ENCODE results near the gene STK26.
"Not testable (repeated sequence)": the region's sequence is repeated elsewhere in the genome, so short reads cannot be mapped to it uniquely, and the experiment has no call there.

Gene STK26

GRCh38 chrX:132022967-132023895 lies at the start of gene STK26:
STK26 (plus strand) TSS chrX:132023302; CDS start chrX:132023618, 316 bp downstream.
- peak; percentile 80 for DNase-seq

GRCh38 chrX:131975851-131976250 lies 47.3 kb upstream of the STK26 start:
- DNase-seq, result no peak

GRCh38 chrX:131977619-131978018 lies 45.5 kb upstream of the STK26 start:
- no peak for DNase-seq

GRCh38 chrX:131979116-131979515 lies 44.0 kb upstream of the STK26 start:
- no peak for DNase-seq

DNA sequence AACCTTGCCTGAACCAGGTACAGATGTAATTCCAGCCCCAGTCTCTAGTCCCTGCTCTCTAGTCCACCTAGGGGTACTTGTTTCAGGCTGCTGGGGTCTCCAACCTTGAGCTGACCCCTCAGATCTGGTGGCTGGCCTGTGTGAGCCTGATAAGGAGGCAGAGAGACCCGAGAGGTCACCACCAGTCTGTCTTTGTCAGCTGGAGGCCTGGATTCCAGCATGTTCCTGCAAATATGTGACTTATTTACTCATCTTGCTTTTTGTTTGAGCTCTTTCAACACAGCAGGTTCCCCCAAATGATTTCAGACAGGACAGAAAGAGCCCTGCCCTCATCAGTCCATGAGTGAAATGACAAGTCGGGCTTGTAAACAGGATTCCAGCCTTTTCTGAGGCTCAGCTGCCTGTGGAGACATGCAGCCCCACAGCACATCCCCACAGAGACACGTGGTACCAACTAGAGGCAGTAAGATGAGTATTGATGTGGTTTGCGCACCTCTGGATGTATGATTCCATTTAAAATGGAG lies 37.5 kb upstream of the STK26 start:
- no peak for DNase-seq

DNA sequence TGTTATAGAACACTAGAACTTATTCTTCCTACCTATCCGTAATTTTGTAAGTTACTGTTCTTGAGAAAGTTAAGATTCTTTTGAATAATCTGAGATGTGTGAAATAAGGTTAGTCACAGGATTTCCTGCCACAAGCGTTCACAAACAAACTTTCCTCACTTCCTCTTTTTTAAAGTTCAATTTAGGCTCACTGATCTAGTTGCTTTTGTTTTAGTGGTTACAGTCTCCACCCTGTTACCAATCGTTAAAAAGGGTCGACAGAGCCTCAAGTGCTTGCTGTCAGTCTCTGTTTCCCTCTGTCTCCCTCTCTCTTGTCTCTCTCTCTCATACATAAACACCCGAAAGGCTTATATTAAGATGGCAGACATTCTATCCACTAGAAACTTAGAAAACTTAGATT lies 35.9 kb upstream of the STK26 start:
- DNase-seq, result no peak

DNA sequence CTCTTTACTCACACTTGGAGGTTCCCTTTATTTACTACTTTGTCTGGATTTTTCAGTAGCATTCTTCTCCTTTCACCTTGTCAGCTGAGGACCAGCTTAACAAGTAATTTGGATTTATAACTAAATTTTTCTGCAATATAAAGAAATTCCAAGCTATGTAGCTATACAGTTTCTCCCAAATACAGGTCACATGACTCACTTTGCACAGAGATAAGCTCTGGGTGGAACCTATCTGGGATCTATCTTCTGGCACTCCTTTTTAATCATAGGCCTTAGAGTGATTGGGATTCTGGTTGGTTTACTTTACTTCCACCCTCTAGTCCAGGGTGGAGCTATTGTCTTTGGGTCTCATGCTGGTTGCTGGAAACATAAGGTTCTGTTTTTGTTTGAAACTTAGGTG lies 34.9 kb upstream of the STK26 start:
- no peak for DNase-seq

- DNase-seq, result no peak
Observed at GRCh38 chrX:132001127-132001526, 22.0 kb upstream of the STK26 start.

DNA sequence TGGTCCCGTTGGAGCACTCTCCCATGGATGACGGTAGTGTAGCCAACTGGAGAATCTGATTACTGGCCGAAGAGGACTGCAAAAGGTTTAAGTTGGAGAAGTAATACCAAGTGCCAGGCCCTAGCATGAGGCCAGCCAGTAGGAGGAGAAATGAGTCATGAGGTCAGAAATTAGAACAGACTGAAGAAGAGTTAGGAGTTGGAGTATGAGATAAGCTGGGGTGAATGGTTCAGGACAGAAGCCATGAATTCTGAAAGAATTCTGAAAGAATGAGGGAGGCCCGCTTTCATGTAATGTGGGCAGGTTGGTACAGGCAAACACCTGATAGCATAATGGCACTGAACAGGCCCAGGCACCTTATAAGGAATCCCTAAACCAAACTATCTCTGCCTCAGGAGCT lies 18.4 kb upstream of the STK26 start:
- no peak for DNase-seq

GRCh38 chrX:132009350-132009749 lies 13.8 kb upstream of the STK26 start:
- DNase-seq, result no peak

GRCh38 chrX:132010213-132010612 lies 12.9 kb upstream of the STK26 start:
- DNase-seq, result not testable (repeated sequence)

DNA sequence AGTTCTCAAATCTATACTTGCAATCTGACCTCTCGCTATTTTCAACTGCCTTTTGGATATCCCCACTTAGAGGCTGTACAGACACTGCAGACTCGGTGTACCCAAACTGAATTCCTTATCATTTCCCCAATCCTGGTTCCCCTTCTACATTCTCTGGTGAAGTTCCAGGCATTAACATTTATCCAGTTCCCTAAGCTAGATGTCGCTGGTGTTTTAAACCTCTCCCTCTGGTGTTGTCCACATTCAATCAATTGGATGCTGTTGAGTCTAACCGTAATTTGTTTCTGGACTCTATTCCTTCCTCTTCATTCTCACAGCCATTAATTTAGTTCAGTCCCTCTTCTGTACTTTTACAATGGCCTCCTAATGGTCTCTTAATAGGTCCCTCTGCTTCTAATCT lies 7.2 kb upstream of the STK26 start:
- no peak for DNase-seq

DNA sequence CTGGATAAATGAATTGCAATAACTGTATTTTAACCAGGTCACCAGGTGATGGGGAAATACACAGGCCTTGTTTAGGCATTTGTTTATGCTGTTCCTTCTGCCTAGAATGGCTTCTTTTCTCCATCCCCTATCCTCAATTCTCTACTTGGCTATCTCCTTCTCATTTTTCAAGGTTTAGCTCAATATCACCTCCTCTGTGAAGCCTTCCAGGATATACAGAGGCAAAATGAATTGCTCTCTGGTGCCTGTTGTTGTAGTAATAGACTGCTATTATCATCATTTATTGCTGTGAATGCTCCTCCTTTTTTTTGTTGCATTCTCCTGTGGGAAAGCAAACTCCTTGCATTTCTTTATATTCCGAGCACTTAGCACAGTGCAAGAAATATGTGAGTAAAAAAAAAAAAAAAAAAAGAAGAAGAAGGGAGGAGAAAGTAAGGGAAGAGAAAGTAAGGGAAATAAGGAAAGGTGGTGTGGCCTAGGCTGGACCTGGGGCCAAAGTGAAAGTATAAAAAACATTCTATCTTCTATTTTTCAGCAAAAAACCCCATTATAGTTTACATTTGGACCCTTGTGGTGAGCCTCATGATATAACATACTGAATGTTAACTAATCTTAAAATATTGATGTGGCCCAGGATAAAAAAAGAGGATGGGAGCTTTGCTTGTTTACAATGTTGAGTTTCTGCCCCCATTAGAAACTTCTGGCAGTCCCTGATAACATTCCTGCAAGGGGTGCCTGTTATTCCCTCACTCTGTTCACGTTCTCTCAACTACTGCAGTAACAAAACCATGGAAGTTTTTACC lies 6.3 kb upstream of the STK26 start:
- DNase-seq, result no peak

- no peak for DNase-seq
Observed at GRCh38 chrX:132017431-132018185, 5.5 kb upstream of the STK26 start.

GRCh38 chrX:132022198-132022966 lies 720 bp upstream of the STK26 start:
- no peak for DNase-seq

DNA sequence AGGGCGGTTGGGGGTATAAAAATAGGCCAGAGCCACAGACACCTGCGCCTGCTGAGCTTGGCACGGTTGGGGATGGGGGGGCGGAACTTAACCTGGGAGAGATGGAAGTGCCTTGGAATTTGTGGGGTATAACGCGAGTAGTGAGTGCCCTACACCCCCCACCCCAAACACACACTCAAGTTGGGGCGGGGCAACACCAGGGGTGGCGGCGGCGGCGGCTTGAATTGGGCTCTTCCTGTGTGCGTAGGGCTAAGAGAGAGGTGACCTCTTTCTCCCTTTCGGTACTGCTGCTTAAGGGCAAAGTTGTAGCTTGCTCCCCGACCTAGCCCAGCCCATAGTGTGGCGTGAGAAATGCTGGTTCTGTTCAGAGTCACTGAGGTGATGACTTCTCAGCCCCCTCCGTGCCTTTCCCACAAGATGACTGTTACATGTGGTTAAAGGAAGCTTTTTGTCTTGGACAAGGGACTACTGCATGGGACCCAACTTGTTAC lies 839 bp downstream of the STK26 start:
- DNase-seq, result peak; percentile 49

- DNase-seq, result no peak
Observed at GRCh38 chrX:132025041-132025440, 1.9 kb downstream of the STK26 start.

- no peak for DNase-seq
Observed at GRCh38 chrX:132030264-132030663, 7.2 kb downstream of the STK26 start.

- DNase-seq, result no peak
Observed at GRCh38 chrX:132031867-132032266, 8.8 kb downstream of the STK26 start.

- no peak for DNase-seq
Observed at GRCh38 chrX:132033166-132033565, 10.1 kb downstream of the STK26 start.

DNA sequence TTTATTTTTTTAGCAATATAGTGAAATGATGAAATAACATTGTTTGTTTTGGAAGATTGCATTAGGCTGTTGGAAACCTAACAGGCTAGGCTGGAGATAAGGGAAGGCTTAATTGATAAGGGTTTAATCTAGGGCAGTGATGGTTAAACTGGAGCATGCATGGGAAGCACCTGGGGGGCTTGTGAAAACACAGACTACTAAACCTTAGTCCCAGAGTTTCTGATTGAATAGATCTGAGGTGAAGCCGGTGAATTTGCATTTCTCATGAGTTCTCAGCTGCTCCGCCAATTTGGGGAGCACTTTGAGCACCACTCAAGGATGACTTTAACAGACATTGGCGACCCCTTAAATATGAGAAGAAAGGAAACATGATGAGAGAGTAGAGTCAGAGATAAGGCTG lies 11.5 kb downstream of the STK26 start:
- no peak for DNase-seq

DNA sequence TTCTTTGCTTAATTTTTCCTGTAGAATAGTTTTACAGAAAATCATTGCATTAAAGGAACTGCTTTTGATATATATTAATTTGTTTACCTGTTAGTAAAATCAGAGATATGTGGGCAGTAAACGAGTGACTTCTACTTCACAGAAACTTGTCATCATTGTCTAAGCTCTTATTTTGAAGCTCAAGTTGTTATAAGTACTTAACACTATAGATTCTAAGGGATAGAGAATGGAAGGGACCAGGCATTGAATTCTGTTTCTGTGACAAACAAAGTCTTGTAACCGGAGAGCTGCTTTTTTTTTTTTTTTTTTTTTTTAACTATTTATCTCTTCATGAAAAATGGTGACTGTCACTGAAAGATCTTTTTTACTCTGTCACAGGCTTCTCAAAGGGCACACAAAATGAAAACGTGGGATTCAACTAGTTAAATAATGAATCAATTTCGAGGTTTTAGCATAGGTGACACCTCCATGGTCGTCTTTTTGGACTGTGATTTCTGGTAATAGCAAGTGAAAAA lies 14.4 kb downstream of the STK26 start:
- DNase-seq, result no peak

Measured in activated T-cell treated with anti-CD3 and anti-CD28 coated beads, Interleukin-2, amount 50 U/mL, for 1 hour (primary cell).